Measurements from ENCODE around the gene CNEP1R1. TPM values are rescaled to one million over a fixed set of nuclear protein-coding genes. Genes with fewer than 3 reads are reported as not detected.

The CNEP1R1 gene
- polyA plus RNA-seq, 2 of the 4 experiments (the other 2 are of a cell fraction): 20.7 to 32.0 TPM

- Histone ChIP-seq H3K27ac (no peak overlapping the region), H3K9me3 (peaks cover 11% of the 10 kb centered on the region; the same call in 1 of the 3 replicates), H3K4me2 (no peak overlapping the region), H3K4me3 (no peak overlapping the region), H3K4me1 (no peaks in the 10 kb centered on the region)
- TF ChIP-seq TFCP2L1 (CRISPR knock-in tag; IDR thresholded peaks at IDR 0.05) (no peak), HEYL (CRISPR knock-in tag; IDR thresholded peaks at IDR 0.05) (no peak), ZFP36 (IDR thresholded peaks at IDR 0.05; ENCODE audit: borderline replicate concordance, partially characterized antibody) (no peak), HOXB13 (CRISPR knock-in tag; IDR thresholded peaks at IDR 0.05; ENCODE audit: low read depth) (no peak), NR3C1 (IDR thresholded peaks at IDR 0.05) (no peak), JUN (IDR thresholded peaks at IDR 0.05) (no peak), KDM1A (IDR thresholded peaks at IDR 0.05; ENCODE audit: low read depth) (no peak), TP53 (CRISPR knock-in tag; IDR thresholded peaks at IDR 0.05) (no peak), ZSCAN20 (CRISPR knock-in tag; IDR thresholded peaks at IDR 0.05) (no peak), RAD21 (conservative IDR thresholded peaks at IDR 0.05 in 1 of 2, IDR thresholded peaks at IDR 0.05 in 1 of 2) (no peak), SREBF2 (IDR thresholded peaks at IDR 0.05) (no peak), FOXS1 (CRISPR knock-in tag; IDR thresholded peaks at IDR 0.05) (no peak), MYC (IDR thresholded peaks at IDR 0.05; ENCODE audit: borderline replicate concordance, low read length) (no peak), EHF (CRISPR knock-in tag; IDR thresholded peaks at IDR 0.05) (no peak), ZC3H11A (IDR thresholded peaks at IDR 0.05) (no peak), PHF8 (IDR thresholded peaks at IDR 0.05; ENCODE audit: borderline replicate concordance, low read depth) (no peak)
- TF ChIP-seq, protein P1, sequence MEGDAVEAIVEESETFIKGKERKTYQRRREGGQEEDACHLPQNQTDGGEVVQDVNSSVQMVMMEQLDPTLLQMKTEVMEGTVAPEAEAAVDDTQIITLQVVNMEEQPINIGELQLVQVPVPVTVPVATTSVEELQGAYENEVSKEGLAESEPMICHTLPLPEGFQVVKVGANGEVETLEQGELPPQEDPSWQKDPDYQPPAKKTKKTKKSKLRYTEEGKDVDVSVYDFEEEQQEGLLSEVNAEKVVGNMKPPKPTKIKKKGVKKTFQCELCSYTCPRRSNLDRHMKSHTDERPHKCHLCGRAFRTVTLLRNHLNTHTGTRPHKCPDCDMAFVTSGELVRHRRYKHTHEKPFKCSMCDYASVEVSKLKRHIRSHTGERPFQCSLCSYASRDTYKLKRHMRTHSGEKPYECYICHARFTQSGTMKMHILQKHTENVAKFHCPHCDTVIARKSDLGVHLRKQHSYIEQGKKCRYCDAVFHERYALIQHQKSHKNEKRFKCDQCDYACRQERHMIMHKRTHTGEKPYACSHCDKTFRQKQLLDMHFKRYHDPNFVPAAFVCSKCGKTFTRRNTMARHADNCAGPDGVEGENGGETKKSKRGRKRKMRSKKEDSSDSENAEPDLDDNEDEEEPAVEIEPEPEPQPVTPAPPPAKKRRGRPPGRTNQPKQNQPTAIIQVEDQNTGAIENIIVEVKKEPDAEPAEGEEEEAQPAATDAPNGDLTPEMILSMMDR (IDR thresholded peaks at IDR 0.05): no peak
- TF ChIP-seq, protein P2, sequence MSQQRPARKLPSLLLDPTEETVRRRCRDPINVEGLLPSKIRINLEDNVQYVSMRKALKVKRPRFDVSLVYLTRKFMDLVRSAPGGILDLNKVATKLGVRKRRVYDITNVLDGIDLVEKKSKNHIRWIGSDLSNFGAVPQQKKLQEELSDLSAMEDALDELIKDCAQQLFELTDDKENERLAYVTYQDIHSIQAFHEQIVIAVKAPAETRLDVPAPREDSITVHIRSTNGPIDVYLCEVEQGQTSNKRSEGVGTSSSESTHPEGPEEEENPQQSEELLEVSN (IDR thresholded peaks at IDR 0.05; ENCODE audit: borderline replicate concordance, low read depth): no peak
- TF ChIP-seq, protein P3, sequence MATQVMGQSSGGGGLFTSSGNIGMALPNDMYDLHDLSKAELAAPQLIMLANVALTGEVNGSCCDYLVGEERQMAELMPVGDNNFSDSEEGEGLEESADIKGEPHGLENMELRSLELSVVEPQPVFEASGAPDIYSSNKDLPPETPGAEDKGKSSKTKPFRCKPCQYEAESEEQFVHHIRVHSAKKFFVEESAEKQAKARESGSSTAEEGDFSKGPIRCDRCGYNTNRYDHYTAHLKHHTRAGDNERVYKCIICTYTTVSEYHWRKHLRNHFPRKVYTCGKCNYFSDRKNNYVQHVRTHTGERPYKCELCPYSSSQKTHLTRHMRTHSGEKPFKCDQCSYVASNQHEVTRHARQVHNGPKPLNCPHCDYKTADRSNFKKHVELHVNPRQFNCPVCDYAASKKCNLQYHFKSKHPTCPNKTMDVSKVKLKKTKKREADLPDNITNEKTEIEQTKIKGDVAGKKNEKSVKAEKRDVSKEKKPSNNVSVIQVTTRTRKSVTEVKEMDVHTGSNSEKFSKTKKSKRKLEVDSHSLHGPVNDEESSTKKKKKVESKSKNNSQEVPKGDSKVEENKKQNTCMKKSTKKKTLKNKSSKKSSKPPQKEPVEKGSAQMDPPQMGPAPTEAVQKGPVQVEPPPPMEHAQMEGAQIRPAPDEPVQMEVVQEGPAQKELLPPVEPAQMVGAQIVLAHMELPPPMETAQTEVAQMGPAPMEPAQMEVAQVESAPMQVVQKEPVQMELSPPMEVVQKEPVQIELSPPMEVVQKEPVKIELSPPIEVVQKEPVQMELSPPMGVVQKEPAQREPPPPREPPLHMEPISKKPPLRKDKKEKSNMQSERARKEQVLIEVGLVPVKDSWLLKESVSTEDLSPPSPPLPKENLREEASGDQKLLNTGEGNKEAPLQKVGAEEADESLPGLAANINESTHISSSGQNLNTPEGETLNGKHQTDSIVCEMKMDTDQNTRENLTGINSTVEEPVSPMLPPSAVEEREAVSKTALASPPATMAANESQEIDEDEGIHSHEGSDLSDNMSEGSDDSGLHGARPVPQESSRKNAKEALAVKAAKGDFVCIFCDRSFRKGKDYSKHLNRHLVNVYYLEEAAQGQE (IDR thresholded peaks at IDR 0.05): no peak
- ATAC-seq (no peak), FAIRE-seq (no peak), DNase-seq (ENCODE audit: low read depth in 1 of 2, low spot score in 1 of 2) (no peak)
- ChIA-PET CTCF (interaction anchor here (1.0 to 1.2 kb wide), 2 partner anchors 13 to 316 kb away, joined by 3 read pairs; no protein-coding TSS in a partner anchor), POLR2A (no interaction called here)
- WGBS (ENCODE audit: missing lambda C conversion rate): 45% methylated on average over 3 of the region's 3 CpGs
Measured at GRCh38 chr16:50059669-50060068, 34.6 kb downstream of the CNEP1R1 start.

DNA sequence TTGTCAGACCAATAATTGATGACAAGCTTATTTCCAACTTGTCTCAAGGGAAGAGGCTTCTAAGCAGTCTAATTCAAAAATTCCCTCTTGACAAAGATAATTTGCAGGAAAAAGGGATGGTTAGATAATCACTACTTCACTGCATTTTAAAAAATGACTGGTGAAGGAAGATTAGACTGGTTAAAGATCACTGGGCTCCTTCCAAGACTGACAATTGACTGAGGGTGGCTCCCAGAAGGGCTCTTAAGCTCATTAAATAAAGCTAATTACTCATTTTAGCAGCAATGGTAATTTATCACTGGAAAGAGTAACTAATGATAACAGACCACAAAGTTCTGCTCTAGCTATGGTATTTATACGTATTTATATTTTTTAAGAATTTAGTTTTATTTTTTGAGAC lies 36.3 kb downstream of the CNEP1R1 start:
- H3K4me1 ChIP-seq: no peaks in the 10 kb centered on the region
- H3K27ac ChIP-seq: no peak overlapping the region
- H3K9me3 ChIP-seq: peaks cover 5% of the 10 kb centered on the region; the same call in 1 of the 3 replicates
- H3K4me3 ChIP-seq: no peak overlapping the region
- ChIA-PET POLR2A (no interaction called here), CTCF (interaction anchor here (0.8 to 2.2 kb wide), 3 partner anchors 9 to 39 kb away, joined by 3 to 16 read pairs (median 3); partner anchors contain the start of gene CNEP1R1)
- FAIRE-seq (no peak), ATAC-seq (no peak), DNase-seq (ENCODE audit: low read depth in 1 of 2, low spot score in 1 of 2) (no peak)
- H3K4me2 ChIP-seq: no peak overlapping the region
- WGBS (ENCODE audit: missing lambda C conversion rate): 83% methylated on average over 1 of the region's 1 CpG
- no peak for TF ChIP-seq RNF2 (IDR thresholded peaks at IDR 0.05; ENCODE audit: borderline replicate concordance, low read depth)
- TF ChIP-seq KDM1A (IDR thresholded peaks at IDR 0.05; ENCODE audit: low read depth): no peak
- TF ChIP-seq FOXS1 (CRISPR knock-in tag; IDR thresholded peaks at IDR 0.05): no peak
- TF ChIP-seq HDAC2 (IDR thresholded peaks at IDR 0.05): no peak
- no peak for TF ChIP-seq NFE2L2 (conservative IDR thresholded peaks at IDR 0.05; ENCODE audit: low read length)
- TF ChIP-seq TP53 (CRISPR knock-in tag; IDR thresholded peaks at IDR 0.05): no peak
- TF ChIP-seq ZNF302 (CRISPR knock-in tag; IDR thresholded peaks at IDR 0.05): no peak
- TF ChIP-seq FOSL2 (IDR thresholded peaks at IDR 0.05): no peak
- no peak for TF ChIP-seq FOSL2 (CRISPR knock-in tag; IDR thresholded peaks at IDR 0.05)
- TF ChIP-seq, protein P4, sequence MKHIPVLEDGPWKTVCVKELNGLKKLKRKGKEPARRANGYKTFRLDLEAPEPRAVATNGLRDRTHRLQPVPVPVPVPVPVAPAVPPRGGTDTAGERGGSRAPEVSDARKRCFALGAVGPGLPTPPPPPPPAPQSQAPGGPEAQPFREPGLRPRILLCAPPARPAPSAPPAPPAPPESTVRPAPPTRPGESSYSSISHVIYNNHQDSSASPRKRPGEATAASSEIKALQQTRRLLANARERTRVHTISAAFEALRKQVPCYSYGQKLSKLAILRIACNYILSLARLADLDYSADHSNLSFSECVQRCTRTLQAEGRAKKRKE (CRISPR knock-in tag; IDR thresholded peaks at IDR 0.05; ENCODE audit: low read depth): no peak
- no peak for TF ChIP-seq MAX (IDR thresholded peaks at IDR 0.05)
- TF ChIP-seq SMC3 (IDR thresholded peaks at IDR 0.05): no peak
- TF ChIP-seq HOXA7 (CRISPR knock-in tag; IDR thresholded peaks at IDR 0.05): no peak
- TF ChIP-seq, protein P5, sequence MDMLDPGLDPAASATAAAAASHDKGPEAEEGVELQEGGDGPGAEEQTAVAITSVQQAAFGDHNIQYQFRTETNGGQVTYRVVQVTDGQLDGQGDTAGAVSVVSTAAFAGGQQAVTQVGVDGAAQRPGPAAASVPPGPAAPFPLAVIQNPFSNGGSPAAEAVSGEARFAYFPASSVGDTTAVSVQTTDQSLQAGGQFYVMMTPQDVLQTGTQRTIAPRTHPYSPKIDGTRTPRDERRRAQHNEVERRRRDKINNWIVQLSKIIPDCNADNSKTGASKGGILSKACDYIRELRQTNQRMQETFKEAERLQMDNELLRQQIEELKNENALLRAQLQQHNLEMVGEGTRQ (IDR thresholded peaks at IDR 0.05): no peak
- TF ChIP-seq PBX3 (IDR thresholded peaks at IDR 0.05): no peak
